Heart left ventricle (tissue), 16 donors: ENCODE data around the gene GRIN2A. TPM values are rescaled to one million over a fixed set of nuclear protein-coding genes. Genes with fewer than 3 reads are reported as not detected.

ENCODE experiments used
- ATAC-seq, 4 donors: fragments of 200-7000 bp; cut with Tn5 transposase; one replicate each; pipeline ENCODE4 v1.9.1; 2020 to 2022; ENCODE audit warnings: moderate library complexity in 4 of 4, mild to moderate bottlenecking in 3 of 4, moderate number of reproducible peaks in 1 of 4
- DNase-seq, 5 donors: peaks; one replicate each; pipeline ENCODE4 v3.0.0-alpha.2; 2020
- H3K27ac ChIP-seq, 12 donors: fragments of 200-600 bp; sonication (generic) in 4 of 12; one replicate each; pipeline versions ENCODE4 v1.5.0 to v1.8.0; 2016 to 2022; ENCODE audit warnings: mild to moderate bottlenecking in 2 of 12
- H3K27me3 ChIP-seq, 9 donors: fragments of 200-600 bp; sonication (generic) in 2 of 9; one replicate each; pipeline versions ENCODE4 v1.5.1 to v1.8.0; 2016 to 2022; ENCODE audit warnings: mild to moderate bottlenecking in 3 of 9
- H3K36me3 ChIP-seq, 9 donors: fragments of 200-600 bp; sonication (generic) in 2 of 9; one replicate each; pipeline versions ENCODE4 v1.5.0 to v1.8.0; 2018 to 2022; ENCODE audit warnings: mild to moderate bottlenecking in 2 of 9
- H3K4me1 ChIP-seq, 12 donors: fragments of 200-600 bp; sonication (generic) in 4 of 12; one replicate each; pipeline versions ENCODE4 v1.5.0 to v1.8.0; 2016 to 2022; ENCODE audit warnings: mild to moderate bottlenecking in 3 of 12
- H3K4me3 ChIP-seq, 12 donors: fragments of 200-600 bp; sonication (generic) in 4 of 12; one replicate each; pipeline versions ENCODE4 v1.5.0 to v1.8.0; 2017 to 2022; ENCODE audit warnings: mild to moderate bottlenecking in 9 of 12, moderate library complexity in 4 of 12
- H3K9me3 ChIP-seq, 12 donors: fragments of 200-600 bp; sonication (generic) in 4 of 12; one replicate each; pipeline versions ENCODE4 v1.5.0 to v1.8.0; 2016 to 2022; ENCODE audit warnings: mild to moderate bottlenecking in 1 of 12
- POLR2A ChIP-seq, 2 donors: fragments of 450-650 bp; IDR thresholded peaks; one replicate each; pipeline ENCODE4 v1.6.1; 2017; ENCODE audit warnings: antibody characterized with exemption in 2 of 2, mild to moderate bottlenecking in 2 of 2, moderate library complexity in 2 of 2
- WGBS, 4 donors: extraction: QIAGEN DNeasy Blood & Tissue Kit in 2 of 4; methylation state at CpG; one replicate each; pipeline versions ENCODE4 v1.1.5 to v1.1.7; 2013 to 2018; 5-methylcytosine and 5-hydroxymethylcytosine counted together
- intact Hi-C, 10 donors: fragments of 100-400 bp; cut with DNase I; formaldehyde crosslinking; loops; one replicate each; pipeline versions ENCODE4 v1.11.1 to v1.14.2; 2022
- polyA plus RNA-seq, 2 donors: library from polyadenylated mRNA; stranded (reverse); fragments of 200-250 nt; gene quantifications; one replicate each; pipeline ENCODE4 v1.2.3, GENCODE V29; 2013
- total RNA-seq, 9 donors: library from RNA; depleted of rRNA in 2 of 9; stranded (reverse); fragments of >200 nt in 2 of 9; fragmentation: NEBNext Ultra II Directional in 3 of 9; extraction: Animal tissue kit (Norgen Biotek cat#: 25700) in 3 of 9; gene quantifications; one replicate each; pipeline versions ENCODE4 v1.1.0 to v1.2.4, GENCODE V29; 2016 to 2023
- TF ChIP-seq, protein P1 (sequence below), 12 donors: fragments of 200-600 bp; sonication (generic) in 4 of 12; IDR thresholded peaks; one replicate each; pipeline versions ENCODE4 v1.5.0 to v1.8.0; 2018 to 2022; ENCODE audit warnings: antibody characterized with exemption in 12 of 12, mild to moderate bottlenecking in 5 of 12
- donor health status: ischemic (EF 13 %, LVEDD 7.1; RV severe dilation, severe dysfunction).
- donor health status: healthy with polysubstance abuse.
- donor health status: DM: no; HTN: yes; CAD: no.
- donor health status: DM: no; HTN: no; CAD: no.
- donor health status: ischemic (EF 25% LVEDD 6.9; RV normal size, moderate dysfunction).
- donor health status: ischemic (EF 25% LVEDD 5.7; RV mildly dilated, moderate dysfunction).
- donor health status: healthy.
- donor health status: DM: yes; HTN: yes; CAD: no.
- donor health status: ischemic (EF 35%, LVEDD 5.7; RV mildly dilated, moderate dysfunction).
- donor health status: nonischemic (EF 11% LVEDD 7.7; RV severe dilation, severe dysfunction).
- donor health status: DM: yes; HTN: yes; CAD: no.
- donor health status: PGD.
- donor health status: ischemic (EF 29% LVEDD 5.4; RV normal size, mild dysfunction).
- donor health status: nonischemic (EF 23%, LVEDD 6.1; RV moderate dilation, normal function).

GRIN2A gene
- total and polyA plus RNA-seq, 11 donors = 0.01 to 4.6 (median 2.6) TPM

DNA sequence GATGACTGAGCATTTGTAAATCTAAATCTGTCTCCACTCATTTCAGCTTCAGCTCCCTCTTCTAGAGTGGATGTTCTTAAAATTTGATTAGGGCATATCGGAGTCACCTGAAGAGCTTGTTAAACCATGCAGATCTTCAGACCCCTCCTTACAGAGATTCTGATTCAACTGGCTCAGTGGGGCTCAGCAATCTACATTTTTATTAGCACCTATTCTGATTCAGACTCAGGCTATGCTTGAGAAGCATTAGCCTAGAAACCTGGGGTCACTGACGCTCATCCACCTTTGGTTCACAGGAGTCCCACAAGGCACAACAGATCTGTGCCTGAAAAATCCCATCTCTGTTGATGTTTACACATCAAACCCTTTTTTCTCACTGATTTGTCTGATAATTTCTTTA is 365.6 kb downstream of the GRIN2A start:
- DNase-seq = no peak
- no peaks in the 10 kb centered on the region for H3K9me3 ChIP-seq
- no peak overlapping the region for H3K27ac ChIP-seq
- no peaks in the 10 kb centered on the region for H3K4me1 ChIP-seq
- no peak for ATAC-seq
- H3K27me3 ChIP-seq = peaks cover 0 to 2% (median 0%) of the 10 kb centered on the region in 9 donors
- H3K4me3 ChIP-seq = no peak overlapping the region
- TF ChIP-seq, protein P1, sequence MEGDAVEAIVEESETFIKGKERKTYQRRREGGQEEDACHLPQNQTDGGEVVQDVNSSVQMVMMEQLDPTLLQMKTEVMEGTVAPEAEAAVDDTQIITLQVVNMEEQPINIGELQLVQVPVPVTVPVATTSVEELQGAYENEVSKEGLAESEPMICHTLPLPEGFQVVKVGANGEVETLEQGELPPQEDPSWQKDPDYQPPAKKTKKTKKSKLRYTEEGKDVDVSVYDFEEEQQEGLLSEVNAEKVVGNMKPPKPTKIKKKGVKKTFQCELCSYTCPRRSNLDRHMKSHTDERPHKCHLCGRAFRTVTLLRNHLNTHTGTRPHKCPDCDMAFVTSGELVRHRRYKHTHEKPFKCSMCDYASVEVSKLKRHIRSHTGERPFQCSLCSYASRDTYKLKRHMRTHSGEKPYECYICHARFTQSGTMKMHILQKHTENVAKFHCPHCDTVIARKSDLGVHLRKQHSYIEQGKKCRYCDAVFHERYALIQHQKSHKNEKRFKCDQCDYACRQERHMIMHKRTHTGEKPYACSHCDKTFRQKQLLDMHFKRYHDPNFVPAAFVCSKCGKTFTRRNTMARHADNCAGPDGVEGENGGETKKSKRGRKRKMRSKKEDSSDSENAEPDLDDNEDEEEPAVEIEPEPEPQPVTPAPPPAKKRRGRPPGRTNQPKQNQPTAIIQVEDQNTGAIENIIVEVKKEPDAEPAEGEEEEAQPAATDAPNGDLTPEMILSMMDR (IDR thresholded peaks at IDR 0.05) = no peak
- no peak for TF ChIP-seq POLR2A (IDR thresholded peaks at IDR 0.05)
- 60 to 82% (median 70%) methylated on average over 2 of the region's 2 CpGs for WGBS, 4 donors
- H3K36me3 ChIP-seq = no peaks in the 10 kb centered on the region
- intact Hi-C loops = no loop called here

DNA sequence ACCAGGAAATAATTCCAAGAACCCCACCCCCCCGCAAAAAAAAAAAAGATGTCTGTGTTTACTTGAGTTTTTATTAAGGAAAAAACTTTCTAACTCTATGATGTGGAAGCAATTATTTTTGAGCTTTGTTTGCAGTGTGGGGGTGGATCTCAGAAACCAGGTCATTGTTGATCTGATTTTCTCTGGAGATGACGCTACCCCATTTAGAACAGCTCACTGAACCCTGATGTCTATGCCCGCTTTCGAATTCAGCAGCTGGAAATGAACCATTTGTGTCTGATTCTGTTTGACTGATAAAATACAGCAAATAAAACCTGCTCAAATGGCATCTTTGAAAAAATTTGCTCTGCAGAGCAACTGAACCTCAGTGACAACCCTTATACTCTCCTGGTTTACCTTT is 368.6 kb downstream of the GRIN2A start:
- no peak for TF ChIP-seq POLR2A (IDR thresholded peaks at IDR 0.05)
- TF ChIP-seq, protein P1 (IDR thresholded peaks at IDR 0.05) = no peak
- Histone ChIP-seq H3K9me3 (no peaks in the 10 kb centered on the region), H3K4me3 (no peak overlapping the region), H3K27ac (no peak overlapping the region), H3K27me3 (peaks cover 0 to 2% (median 0%) of the 10 kb centered on the region in 9 donors), H3K4me1 (no peaks in the 10 kb centered on the region), H3K36me3 (no peaks in the 10 kb centered on the region)
- 89 to 92% (median 90%) methylated on average over 4 of the region's 4 CpGs for WGBS, 4 donors
- intact Hi-C loops = loop anchor here in 1 of 10 donors (5.0 kb wide), 1 partner anchor 341 kb away; no protein-coding TSS in a partner anchor
- DNase-seq (no peak), ATAC-seq (no peak)

- ATAC-seq = no peak
- WGBS, 4 donors = 87 to 93% (median 89%) methylated on average over 5 of the region's 5 CpGs
Observed at GRCh38 chr16:9808210-9808609, 374.0 kb downstream of the GRIN2A start.

GRCh38 chr16:9807302-9807701 is 374.9 kb downstream of the GRIN2A start:
- Histone ChIP-seq H3K27me3 (no peaks in the 10 kb centered on the region), H3K4me1 (no peaks in the 10 kb centered on the region), H3K4me3 (no peak overlapping the region), H3K9me3 (peaks cover 0 to under 1% (median 0%) of the 10 kb centered on the region in 12 donors), H3K36me3 (no peaks in the 10 kb centered on the region), H3K27ac (no peak overlapping the region)
- intact Hi-C loops = no loop called here
- no peak for ATAC-seq
- TF ChIP-seq, protein P1 (IDR thresholded peaks at IDR 0.05) = no peak
- no peak for TF ChIP-seq POLR2A (IDR thresholded peaks at IDR 0.05)
- 87 to 96% (median 91%) methylated on average over 3 of the region's 3 CpGs for WGBS, 4 donors
- DNase-seq = no peak

More at GRCh38 chr16:9808210-9808609, 374.0 kb downstream of the GRIN2A start:
- Histone ChIP-seq H3K4me3 (no peak overlapping the region), H3K27ac (no peak overlapping the region), H3K9me3 (no peaks in the 10 kb centered on the region), H3K4me1 (no peaks in the 10 kb centered on the region), H3K36me3 (no peaks in the 10 kb centered on the region), H3K27me3 (no peaks in the 10 kb centered on the region)
- no peak for TF ChIP-seq POLR2A (IDR thresholded peaks at IDR 0.05)
- TF ChIP-seq, protein P1 (IDR thresholded peaks at IDR 0.05) = no peak
- intact Hi-C loops = no loop called here
- DNase-seq = no peak
